T-helper 1 cell (primary cell): ENCODE data around the gene BDKRB2.

Experiments
- DNase-seq, 5 donors: peaks; one replicate each; pipeline ENCODE4 v3.0.0-alpha.2; 2012 to 2020

BDKRB2 gene

DNA sequence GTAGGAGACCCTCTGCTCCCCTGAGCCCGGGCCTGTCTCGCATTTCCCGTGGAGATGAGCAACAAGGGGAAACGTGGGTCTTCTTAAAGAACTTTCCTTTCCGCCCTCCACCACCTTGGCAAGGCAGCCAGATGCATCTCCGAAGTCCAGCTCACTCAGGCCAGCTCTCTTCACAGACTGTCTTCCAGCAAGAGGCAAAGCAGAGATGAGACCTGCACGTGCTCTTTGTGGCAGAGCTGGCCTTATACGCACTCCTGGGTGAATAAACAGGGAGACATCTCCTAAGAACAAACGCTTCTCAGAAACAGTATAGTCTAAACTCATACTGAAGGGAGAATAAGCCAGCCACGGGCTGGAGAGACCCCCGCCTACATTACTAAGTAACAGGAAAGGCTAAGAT is 50.0 kb downstream of the BDKRB2 start:
- DNase-seq = no peak

DNA sequence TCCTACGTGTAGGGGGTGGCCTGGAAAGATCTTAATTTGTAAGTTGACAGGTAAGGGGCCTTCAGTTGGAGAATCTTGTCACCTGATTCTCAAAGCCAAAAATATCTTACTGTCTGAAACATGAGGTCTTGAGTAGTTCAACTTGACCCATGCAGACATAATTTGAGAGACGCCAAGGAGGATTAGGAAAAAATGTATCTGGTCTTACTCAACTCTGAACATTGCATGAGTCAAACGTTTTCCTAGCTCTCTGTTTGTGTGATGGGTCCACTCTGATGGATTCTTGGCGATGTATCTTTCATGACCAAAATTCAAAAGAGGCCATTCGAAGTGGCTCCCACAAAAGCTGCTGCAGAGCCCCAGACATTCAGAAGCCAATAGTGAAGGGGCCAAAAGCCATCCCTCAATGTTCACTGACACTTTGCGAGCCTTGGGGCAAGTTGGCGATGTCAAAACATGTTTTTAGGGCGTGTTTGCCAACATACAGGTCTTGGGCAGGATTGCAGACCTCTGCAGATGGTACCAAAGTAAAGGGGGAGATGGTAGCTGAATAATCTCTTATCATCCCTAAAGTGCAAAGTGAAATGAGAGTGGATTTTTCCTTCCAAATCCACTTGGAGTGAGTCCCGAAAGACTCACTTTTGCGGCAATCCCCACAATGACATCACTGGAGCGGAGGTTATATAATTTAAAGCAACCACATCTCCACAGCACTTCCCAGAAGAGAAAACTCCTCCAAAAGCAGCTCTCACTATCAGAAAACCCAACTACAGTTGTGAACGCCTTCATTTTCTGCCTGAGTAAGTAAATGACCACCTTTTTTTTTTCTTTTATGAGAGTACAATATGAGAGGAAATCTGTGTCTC is 51.1 kb downstream of the BDKRB2 start, which contains the start of gene BDKRB1:
Gene BDKRB1 (plus strand): TSS at position 710 of the 866 bp plus-strand sequence. CDS start 7,473 bp downstream, outside the sequence.
- DNase-seq = no peak

DNA sequence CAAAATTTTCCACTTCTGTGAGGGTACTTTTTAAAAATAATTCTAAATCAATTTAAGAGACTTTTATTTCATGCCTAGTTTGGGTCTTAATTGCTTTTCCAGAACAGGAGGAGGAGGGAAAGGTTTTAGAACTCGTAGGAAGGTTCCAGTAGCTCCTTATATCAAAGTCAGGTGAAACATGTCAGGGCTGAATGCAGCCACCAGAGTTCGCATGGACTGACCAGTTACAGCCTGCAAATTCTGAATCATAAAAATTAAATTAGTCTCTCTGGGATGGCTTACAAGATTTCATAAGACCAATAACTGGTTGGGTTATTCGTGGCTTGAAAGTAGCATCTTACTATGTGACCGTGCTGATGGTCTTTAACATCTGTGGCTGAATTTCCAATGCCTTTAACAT is 51.8 kb downstream of the BDKRB2 start:
- DNase-seq = no peak

DNA sequence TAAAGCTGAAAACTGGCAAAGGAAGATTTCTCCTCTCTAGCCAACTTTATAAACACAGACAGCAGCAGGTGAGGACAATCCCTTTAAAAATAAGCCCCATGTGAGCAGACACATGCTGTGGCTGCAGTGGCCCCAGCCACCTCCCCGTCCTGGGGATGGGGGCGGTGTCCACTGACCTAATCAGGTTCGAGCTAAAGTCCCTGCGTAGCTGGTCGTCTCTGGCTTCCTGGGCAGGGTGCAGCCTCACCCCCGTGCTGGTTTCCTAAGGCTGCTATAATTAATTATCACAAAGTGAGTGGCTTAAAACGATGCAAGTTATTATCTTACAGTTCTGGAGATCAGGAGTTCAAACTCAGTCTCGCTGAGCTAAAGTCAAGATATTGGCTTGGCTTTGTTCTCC is 52.4 kb downstream of the BDKRB2 start:
- no peak for DNase-seq

DNA sequence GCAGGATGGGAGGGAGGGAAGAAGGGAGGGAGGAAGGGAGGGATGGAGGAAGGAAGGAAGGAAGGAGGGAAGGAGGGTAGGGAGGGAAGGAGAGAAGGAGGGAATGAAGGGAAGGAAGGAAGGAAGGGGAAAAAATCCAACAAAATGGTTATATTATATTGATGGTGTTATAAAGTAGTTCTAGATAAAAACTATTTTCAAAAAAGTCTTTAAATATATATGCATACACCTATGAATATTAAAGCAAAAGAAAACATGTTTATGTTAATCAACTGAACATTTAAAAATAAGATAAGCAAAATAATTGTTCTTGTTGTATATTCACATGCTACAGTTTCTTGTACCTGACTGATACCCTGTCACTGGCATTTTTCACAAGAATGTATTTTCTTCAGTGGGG is 53.3 kb downstream of the BDKRB2 start:
- DNase-seq = no peak

DNA sequence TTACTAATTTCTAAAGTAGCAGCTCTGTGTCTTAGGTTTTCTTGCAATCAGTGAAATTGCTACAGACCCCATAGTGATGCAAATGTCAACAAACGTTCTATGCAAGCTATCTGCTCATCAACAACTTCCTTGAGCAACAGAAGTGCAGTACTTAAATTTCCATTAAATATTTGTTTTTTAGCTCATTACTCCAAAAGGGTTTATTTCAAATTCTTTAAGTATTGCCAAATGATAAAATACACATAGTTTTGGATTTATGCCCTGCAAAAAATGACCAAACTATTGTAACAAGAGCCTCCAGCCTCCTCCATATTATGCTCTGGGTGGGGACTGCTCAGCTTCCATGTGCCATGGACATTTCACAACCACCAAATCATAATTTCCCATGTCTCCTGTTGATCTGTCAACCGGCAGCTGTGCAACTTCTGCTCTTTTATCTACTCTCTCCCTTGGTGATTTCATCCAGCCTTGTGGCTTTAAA is 55.7 kb downstream of the BDKRB2 start:
- no peak for DNase-seq

DNA sequence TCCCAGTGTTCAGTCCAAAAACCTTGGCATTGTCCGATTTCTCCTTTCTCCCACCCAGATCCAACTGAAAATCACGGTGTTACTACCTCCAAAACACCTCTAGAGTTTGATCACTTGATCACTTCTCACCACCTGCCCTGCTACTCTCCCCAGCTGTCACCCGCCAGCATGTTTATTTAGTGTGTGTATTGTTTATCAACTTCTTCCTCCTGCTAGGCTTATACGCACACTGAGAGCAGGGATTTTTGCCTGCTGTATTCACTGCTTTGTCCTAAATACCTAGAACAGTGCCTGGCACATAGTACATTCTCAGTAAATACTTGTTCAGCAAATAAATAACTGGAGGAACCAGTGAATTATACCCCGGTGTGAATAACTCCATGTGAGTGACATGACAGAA is 56.4 kb downstream of the BDKRB2 start:
- no peak for DNase-seq

DNA sequence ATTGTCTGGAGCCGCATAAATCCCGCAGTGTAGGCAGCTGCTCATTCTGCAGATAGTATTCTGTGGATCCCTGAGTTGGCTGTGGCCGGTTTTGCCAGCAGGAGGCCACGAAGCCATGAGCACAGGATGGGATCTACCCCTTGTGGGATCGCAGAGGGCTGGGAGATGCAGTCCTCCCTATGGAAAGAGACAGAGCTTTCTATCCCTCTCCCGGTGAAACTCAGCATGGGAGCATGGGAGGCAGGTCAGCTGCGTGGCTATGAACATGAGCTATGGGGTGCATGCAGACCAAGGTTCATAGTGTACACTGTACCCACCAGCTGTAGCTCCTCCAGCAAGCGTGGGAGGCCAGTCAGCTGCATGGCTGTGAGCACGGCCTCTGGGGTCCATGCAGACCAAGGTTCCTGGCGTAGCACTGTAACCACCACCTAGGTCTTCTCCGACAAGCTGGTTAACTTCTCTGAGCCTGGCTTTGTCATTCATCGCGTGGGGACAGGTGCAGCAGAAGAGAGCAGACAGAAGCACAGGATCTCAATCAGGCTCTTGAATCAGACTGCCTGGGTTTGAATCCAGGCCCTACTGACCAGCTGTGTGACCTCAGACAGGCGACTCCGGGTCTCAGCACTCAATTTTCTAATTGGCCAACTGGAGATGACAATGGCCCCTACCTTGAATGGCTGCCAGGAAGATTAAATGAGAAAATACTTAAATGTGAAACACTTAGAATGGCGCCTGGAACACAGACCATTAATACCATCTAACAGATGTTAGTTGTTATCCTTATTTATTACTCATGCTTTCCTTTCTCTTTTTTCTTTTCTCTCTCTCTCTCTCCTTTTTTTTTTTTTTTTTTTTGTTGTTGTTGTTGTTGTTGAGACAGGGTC is 57.4 kb downstream of the BDKRB2 start:
- DNase-seq = no peak

DNA sequence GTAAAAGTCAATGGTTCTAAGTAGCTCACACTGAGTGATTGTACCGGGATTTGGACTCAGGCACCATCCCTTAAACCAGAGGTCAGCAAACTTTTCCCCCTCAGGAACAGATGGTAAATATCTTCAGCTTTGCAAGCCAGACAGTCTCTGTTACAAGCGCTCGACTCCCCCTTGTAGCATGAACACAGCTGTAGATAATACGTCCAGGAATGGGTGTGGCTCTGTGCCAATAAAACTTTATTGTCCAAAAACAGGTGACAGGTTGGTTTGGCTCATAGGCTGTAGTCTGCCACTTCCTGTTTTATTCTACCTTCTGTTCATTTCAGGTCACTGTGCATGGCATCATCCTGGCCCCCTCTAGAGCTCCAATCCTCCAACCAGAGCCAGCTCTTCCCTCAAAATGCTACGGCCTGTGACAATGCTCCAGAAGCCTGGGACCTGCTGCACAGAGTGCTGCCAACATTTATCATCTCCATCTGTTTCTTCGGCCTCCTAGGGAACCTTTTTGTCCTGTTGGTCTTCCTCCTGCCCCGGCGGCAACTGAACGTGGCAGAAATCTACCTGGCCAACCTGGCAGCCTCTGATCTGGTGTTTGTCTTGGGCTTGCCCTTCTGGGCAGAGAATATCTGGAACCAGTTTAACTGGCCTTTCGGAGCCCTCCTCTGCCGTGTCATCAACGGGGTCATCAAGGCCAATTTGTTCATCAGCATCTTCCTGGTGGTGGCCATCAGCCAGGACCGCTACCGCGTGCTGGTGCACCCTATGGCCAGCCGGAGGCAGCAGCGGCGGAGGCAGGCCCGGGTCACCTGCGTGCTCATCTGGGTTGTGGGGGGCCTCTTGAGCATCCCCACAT is 58.9 kb downstream of the BDKRB2 start:
- DNase-seq = no peak

DNA sequence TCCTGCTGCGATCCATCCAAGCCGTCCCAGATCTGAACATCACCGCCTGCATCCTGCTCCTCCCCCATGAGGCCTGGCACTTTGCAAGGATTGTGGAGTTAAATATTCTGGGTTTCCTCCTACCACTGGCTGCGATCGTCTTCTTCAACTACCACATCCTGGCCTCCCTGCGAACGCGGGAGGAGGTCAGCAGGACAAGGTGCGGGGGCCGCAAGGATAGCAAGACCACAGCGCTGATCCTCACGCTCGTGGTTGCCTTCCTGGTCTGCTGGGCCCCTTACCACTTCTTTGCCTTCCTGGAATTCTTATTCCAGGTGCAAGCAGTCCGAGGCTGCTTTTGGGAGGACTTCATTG is 59.5 kb downstream of the BDKRB2 start:
- no peak for DNase-seq

DNA sequence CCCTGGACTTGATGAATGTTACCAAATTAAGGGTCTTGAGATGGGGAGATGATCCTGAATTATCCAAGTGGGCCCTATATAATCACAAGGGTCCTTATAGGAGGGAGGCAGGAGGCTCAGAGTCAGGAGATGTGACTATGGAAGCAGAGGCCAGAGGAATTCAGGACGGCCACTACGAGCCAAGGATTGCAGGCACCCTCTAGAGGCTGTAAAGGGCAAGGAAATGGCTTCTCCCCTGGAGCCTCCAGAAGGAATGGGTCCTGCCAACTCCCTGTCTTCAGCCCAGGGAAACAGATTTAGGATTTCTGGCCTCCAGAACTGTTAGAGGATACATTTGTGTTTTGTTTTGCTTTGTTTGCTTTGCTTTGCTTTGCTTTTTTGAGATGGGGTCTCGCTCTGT is 60.2 kb downstream of the BDKRB2 start:
- no peak for DNase-seq

DNA sequence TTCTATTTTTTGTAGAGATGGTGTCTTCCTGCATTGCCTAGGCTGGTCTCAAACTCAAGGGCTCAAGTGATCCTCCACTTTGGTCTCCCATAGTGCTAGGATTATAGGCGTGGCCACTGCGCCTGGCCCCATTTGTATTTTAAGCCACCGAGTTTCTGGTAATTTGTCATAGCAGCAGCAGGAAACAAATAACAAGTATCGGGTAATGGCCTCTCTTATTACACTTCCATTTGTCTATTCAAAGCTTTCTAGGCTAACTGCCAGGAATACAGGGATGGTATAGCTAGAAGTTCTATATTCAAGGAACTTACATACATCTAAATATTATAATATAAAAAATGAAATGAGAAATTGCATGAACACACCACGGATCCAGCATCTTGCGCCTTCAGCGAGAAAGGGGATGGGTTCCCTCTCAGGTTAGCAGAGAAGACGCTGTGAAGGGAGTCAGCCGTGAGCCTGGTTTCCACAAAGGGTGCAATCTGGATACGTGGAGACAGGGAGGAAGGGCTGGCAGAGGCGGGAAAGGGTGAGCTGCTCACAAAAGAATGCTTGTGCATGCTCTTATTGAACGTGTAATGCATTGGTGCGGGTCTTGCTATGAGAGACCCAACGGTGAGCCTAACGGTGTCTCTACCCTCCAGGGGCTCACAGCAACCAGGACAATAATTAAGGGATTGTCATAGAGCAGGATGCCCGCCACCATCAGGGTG is 60.9 kb downstream of the BDKRB2 start:
- no peak for DNase-seq

DNA sequence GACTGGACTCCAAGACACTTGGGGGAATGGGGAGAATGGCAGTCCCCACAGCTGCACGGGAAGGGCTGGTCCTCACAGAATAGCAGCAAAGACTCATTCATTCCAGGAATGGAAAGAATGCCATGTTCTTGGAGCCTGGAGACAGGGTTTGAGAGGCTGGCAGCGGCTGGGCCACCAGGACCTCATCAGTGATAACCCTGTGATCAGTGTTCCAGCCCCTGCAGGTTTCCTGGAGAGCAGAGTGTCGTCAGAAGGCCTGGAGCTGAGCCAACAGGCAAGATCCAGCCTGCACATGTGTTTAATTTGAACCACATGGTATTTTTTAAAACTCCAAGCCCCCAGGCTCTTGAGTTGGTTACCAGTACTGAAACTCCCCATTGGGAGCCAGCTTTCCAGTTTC is 62.7 kb downstream of the BDKRB2 start:
- DNase-seq = no peak

DNA sequence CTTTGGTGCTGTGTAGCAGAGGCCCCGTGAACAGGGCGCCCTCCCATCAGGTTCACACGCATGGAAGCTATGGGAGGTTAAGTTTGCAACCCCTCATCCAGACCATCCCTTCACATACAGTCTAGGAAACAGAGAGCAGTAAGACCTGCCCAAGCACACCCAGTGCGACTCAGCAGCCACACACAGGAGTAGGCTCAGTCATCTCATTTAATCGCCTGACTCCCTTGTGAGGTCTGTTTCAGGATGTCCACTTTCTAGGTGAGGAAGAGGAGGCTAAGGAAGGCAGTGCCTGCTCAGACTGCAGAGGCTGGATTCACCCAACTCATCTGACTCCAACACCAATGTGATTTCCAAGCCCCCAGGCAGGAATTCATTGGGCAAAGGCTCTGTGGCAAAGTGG is 63.3 kb downstream of the BDKRB2 start:
- no peak for DNase-seq

DNA sequence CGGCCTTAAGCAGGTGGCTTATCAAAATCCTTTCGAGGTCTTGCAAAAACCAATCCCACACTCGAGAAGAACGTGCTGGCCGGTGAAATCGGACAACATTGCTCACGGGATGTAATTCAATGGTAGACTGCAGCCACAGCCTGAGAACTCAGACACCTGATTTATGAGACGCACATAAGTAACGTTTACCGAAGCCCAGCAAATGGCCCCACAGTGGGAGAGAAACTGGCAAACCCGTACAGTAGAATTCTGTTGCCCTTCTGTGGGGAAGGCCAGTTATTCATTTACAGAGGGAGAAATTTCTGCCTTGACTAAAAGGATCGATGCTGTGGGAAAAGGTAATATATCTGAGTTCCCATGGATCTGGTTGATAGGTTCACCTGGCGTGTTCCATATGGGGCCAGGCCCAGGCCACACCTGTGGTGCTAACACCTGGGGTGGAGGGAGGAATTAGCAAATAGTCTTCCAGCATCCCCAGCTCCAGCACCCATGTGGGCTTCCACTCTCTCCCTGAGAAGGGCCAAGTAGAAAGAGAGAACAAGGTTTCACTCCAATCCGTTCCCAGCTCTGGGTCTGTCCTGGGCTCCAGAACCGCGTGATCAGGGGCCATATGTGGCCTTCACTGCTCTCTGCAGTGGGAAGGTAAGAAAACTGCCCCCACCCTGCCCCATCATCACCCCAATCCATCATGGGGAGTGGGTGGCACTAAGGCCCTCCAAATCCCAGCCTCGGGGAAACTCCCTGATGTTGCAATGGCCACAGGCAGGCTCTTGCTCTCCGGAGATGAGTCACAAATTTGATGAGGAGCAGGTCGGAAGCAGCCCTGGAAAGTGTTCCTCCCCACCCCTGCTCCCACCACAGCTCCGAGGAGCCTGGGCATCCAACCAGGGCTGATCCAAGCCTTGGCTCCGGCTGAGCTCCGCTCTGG is 64.1 kb downstream of the BDKRB2 start:
- DNase-seq = no peak

DNA sequence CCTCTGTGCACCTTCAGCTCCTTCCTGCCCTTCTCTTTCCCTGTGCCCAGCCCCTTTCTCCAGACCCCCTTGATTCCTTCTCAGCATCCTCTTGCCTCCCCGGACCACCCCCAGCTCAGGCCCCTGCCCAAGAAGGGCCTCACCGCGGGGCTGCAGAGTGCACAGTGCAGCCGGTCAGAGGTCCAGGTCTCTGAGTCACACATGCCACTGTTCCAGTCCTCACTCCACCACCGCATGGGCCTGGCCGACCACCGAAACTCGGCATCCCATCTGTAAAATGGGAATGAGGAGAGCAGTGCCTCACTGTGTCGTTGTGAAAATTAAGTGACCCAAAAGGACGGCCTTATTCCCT is 64.7 kb downstream of the BDKRB2 start:
- DNase-seq = no peak

DNA sequence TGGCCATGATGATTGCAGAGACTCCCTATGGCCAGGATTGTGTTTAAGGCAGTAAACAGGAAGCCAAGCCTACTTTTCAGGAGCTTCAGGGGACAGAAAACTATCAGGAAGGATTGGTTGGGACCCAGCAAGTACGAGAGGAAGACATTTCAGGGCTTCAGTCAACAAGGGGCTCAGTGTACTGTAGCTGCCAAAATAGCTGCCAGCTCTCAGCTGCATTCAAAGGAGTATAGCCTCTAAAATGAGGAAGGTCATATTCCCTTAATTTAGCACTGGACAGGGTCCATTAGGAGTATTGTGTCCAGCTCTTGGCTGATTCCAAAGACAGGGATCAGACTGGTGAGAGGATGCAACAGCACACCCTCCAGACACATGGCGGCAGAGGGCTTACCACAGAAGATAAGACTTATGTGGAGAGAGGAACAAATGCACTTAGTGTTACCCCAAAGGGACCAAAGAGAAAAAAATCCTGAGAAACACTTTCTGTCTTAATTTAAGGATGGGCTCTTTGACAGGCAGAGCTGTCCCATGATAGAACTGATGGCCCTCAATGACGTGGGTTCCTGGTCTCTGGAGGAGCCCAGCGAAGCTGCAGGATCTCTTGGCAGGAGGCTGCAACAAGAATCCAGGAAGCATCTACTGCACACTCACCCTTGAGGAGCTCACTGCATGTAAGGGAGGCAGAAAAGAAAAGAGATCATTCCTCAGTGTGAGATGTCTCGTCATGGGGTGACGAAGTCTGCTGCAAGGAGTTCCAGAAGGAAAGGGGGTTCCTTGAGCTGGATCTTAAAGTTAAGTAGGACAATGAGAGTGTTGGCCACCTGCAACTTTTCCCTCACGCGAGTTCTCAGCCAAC is 66.2 kb downstream of the BDKRB2 start:
- no peak for DNase-seq

DNA sequence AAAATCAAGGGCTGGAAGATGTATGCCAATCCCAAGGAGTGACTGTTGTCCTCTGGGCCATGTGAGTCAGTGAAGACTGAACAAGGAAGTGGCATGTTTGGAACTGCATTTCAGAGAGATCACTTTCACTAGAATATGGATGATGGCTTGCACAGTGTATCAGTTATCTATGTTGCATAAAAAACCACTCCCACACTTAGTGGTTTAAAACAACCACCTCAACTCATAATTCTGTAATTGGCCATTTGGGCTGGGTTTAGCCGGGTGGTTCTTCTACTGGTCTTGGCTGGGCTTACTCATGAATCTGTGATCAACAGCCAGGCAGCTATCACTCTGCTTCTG is 66.8 kb downstream of the BDKRB2 start:
- DNase-seq = no peak

DNA sequence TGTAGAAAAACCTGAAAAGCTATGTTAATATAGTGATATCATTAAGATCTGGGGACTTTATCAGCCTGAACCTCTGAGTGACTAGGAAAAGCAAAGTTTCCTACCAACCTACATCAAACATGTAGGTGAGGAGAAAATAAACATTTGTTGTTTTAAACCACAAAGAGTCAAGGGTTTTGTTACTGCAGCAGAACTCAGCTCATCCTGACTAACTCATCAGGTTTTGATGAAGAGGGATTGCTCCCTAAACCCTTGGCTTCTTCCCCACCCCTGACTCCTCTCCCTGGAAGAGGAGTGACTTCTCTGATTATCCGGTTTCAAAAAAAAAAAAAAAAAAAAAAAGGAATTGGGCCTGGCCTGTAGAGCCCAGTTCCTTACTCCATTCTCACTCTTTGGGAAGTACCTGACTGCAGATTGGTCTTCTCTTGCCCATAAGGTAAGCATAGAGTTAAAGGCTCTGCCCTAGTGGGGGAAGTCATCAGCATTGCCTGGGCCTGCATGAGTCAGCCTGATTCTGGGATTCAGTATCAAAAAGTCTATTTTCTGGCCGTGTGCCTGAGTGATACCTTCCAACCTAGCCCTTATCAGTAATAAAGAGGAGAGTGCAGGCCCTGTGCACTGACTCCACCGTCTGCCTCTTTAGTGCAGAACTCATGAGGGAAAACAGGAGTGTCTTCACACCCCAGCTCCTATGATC is 68.3 kb downstream of the BDKRB2 start:
- no peak for DNase-seq

DNA sequence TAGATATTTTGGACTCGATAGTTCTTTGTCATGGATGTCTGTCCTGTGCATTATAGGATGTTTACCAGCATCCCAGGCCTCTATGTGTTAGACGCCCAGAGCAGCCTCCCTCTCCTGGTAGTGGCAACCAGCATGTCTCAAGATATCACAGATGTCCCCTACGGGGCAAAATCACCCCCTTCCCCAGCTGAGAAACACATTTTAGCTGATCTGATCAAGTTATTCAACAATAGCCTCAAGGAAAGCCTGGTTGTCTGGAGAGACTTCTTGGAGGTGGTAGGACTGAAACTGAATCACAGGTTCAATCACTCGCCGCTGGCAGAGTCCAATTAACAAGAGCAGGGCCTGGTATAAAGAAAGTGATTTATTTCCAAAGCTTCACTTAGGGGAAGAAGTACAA is 69.0 kb downstream of the BDKRB2 start:
- DNase-seq = no peak
